IMR-90 (cell line): ENCODE results near the gene RBM45.

ENCODE experiments used
- CTCF ChIP-seq: conservative IDR thresholded peaks from 2 replicates; pipeline ENCODE4 v1.5.1; 2012; ENCODE audit warnings: mild to moderate bottlenecking, low read depth, low read length, improper control_type of control experiment
- NFE2L2 ChIP-seq: fragments of 150-350 bp; IDR thresholded peaks from 2 replicates; pipeline ENCODE4 v1.6.1; 2016; ENCODE audit warnings: low read depth, mild to moderate bottlenecking, low read length
- RAD21 ChIP-seq: IDR thresholded peaks from 2 replicates; pipeline ENCODE4 v1.6.1; 2012; ENCODE audit warnings: low read length, improper control_type of control experiment

GRCh38 chr2:178111743-178112142, 494 bp upstream of the RBM45 start:
- no peak for TF ChIP-seq CTCF
- no peak for TF ChIP-seq NFE2L2
- TF ChIP-seq RAD21, result no peak
